ENCODE measurements around the gene C17orf107. TPM values are rescaled to one million over a fixed set of nuclear protein-coding genes. Genes with fewer than 3 reads are reported as not detected.
A peak's percentile ranks its signal among the peaks of the same experiment; 100 is the strongest.

The C17orf107 gene
- 3.5 and 3.9 TPM in 2 replicates for total RNA-seq

DNA sequence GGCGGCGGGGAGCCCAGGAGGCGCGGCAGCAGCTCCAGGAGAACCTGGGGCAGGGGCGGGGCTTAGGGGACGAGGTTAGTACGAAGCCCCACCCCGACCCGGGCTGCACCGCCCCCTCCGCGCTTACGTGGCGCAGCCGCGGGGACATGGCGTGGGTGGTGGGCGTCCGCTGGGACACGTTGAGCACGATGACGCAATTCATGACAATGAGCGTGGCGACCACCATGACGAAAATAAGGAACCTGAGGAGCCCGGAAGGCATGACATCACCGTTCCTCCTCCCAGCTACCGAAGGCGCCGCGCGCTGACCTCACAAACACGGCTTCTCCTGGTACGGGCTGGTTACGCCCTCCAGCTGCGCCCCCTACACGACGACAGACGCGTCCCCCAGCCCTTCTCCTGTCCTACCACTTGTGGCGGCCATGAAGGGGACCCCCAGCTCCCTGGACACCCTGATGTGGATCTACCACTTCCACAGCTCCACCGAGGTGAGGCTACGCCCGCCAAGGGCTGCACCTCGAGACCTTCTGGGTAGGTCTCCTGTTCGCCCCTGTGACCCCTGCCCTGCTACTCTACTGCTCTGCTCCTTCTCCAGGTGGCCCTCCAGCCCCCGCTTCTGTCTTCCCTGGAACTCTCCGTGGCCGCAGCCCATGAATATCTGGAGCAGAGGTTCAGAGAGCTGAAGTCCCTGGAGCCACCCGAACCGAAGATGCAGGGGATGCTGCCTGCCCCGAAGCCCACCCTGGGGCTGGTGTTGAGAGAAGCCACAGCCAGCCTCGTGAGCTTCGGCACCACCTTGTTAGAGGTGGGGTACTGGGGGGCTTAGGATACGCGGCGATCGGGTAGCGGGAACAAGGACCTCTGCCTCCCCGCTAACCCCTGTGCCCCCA, at the start of gene C17orf107:
Gene C17orf107 (plus strand): TSS at position 196 of the 890 bp plus-strand sequence. CDS start 227 bp downstream, at position 423.
- DNase-seq (ENCODE audit: low read depth): peak; percentile 78
- H3K4me3 ChIP-seq (ENCODE audit: low read depth, low read length): peak within 1 kb of the TSS; percentile 66
- TF ChIP-seq, protein P1, sequence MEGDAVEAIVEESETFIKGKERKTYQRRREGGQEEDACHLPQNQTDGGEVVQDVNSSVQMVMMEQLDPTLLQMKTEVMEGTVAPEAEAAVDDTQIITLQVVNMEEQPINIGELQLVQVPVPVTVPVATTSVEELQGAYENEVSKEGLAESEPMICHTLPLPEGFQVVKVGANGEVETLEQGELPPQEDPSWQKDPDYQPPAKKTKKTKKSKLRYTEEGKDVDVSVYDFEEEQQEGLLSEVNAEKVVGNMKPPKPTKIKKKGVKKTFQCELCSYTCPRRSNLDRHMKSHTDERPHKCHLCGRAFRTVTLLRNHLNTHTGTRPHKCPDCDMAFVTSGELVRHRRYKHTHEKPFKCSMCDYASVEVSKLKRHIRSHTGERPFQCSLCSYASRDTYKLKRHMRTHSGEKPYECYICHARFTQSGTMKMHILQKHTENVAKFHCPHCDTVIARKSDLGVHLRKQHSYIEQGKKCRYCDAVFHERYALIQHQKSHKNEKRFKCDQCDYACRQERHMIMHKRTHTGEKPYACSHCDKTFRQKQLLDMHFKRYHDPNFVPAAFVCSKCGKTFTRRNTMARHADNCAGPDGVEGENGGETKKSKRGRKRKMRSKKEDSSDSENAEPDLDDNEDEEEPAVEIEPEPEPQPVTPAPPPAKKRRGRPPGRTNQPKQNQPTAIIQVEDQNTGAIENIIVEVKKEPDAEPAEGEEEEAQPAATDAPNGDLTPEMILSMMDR (IDR thresholded peaks at IDR 0.05; ENCODE audit: insufficient read depth, low read depth, low read length): no peak

DNA sequence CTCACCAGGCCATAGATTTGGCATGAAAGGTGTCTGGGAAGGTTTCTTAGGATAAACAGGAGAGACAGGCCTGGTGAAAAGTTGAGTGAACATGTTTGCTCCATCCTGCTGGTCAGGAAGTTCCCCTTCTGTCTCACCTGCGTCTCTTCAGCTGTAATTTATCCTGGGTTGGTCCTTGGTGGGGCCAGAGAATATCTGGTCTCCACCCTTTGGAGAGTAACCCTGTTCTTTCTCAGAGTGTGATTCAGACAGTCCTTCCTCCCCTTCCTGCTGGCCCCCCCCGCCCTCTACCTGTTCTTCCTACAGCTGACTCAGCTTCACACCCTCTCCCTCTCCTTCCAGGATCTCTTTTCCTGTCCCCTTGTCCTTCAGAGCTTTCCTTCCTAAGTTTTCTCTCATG, 49.1 kb upstream of the C17orf107 start:
- TF ChIP-seq, protein P1 (IDR thresholded peaks at IDR 0.05; ENCODE audit: insufficient read depth, low read depth, low read length): no peak
- no peak for DNase-seq (ENCODE audit: low read depth)
- no peak overlapping the region for H3K4me3 ChIP-seq (ENCODE audit: low read depth, low read length)

DNA sequence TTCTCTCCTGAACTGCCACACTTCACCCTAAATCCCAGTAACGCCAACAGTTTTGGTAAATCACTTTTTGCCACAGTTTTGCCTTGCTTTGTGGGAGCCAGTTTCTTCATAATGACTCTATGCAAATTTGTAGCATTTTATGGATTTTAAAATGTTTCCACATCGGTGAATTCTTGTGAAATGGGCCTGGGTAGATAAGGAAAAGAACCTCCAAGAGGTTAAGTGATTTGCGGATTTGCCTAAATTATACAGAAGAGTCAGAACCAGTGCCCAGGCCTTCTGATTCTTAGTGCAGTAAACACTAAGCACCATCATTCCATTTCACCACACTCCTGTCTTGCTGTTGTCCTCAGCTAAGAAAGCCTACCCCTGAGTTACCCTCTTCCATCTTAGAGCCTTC, 48.3 kb upstream of the C17orf107 start:
- no peak for DNase-seq (ENCODE audit: low read depth)
- TF ChIP-seq, protein P1 (IDR thresholded peaks at IDR 0.05; ENCODE audit: insufficient read depth, low read depth, low read length): no peak
- H3K4me3 ChIP-seq (ENCODE audit: low read depth, low read length): no peak overlapping the region

DNA sequence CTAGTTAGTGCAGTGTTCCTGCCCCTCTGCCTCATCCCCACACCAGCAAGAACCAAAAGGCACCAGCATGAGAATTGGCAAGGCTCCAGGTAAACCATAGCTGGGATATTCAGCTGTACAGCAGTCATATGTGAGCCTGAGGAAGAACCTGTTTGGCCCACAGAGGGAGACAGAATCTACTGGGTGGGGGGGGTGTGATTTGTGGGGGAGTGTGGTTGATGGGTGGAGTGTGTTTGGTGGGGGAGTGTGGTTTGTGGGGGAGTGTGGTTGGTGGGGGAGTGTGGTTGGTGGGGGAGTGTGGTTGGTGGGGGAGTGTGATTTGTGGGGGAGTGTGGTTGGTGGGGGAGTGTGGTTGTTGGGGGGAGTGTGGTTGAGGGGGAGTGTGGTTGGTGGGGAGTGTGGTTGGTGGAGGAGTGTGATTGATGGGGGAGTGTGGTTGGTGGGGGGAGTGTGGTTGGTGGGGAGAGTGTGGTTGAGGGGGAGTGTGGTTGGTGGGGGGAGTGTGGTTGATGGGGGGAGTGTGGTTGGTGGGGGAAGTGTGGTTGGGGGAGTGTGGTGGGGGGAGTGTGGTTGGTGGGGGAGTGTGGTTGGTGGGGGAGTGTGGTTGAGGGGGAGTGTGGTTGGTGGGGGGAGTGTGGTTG, 46.6 kb upstream of the C17orf107 start:
- TF ChIP-seq, protein P1 (IDR thresholded peaks at IDR 0.05; ENCODE audit: insufficient read depth, low read depth, low read length): no peak
- peak; percentile 43 for DNase-seq (ENCODE audit: low read depth)
- H3K4me3 ChIP-seq (ENCODE audit: low read depth, low read length): no peak overlapping the region

DNA sequence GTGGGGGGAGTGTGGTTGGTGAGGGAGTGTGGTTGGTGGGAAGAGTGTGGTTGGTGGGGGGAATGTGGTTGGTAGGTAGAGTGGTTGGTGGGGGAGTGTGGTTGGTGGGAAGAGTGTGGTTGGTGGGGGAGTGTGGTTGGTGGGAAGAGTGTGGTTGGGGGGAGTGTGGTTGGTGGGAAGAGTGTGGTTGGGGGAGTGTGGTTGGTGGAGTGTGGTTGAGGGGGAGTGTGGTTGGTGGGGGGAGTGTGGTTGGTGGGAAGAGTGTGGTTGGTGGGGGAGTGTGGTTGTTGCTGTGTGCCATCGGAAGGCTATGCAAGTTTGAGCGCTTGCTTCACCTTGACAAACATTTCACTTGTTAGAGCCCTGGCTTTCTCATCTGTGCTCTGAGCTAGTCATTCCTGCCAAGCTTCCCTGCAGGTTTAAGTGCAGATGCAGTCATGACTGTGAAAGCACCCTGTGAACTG, 46.1 kb upstream of the C17orf107 start:
- TF ChIP-seq, protein P1 (IDR thresholded peaks at IDR 0.05; ENCODE audit: insufficient read depth, low read depth, low read length): no peak
- DNase-seq (ENCODE audit: low read depth): no peak
- no peak overlapping the region for H3K4me3 ChIP-seq (ENCODE audit: low read depth, low read length)

DNA sequence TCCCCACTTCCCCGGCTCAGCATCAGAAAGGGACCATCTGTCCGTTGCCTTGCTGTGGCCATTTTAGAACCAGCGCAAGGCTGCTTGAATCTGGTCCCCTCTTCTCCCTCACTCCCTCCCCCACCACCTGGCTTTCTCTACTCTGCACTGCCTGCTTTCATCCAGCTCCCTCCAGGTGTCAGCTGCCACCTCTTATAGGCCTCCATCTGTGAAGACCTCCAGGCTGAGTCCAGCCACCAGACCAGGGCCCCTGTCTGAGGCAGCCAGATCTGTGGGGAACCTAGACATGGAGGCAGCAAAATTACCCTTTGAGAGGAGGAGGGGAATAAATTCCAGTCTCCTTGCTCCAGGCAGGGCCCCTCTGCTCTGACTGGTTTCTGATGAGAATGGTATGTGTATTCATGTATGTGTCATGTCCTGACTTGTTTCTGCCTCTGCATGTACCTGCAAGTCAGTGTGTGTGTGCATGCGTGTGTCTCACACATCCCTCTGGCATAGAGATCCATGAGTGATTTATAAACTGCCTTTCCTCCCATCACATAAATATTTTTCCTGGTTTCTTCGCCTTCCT, 45.1 kb upstream of the C17orf107 start:
- no peak overlapping the region for H3K4me3 ChIP-seq (ENCODE audit: low read depth, low read length)
- TF ChIP-seq, protein P1 (IDR thresholded peaks at IDR 0.05; ENCODE audit: insufficient read depth, low read depth, low read length): no peak
- no peak for DNase-seq (ENCODE audit: low read depth)
